Thyroid gland (tissue), 4 donors: ENCODE results near the gene ELMO1. TPM values are rescaled to one million over a fixed set of nuclear protein-coding genes. Genes with fewer than 3 reads are reported as not detected.
A peak's percentile ranks its signal among the peaks of the same experiment; 100 is the strongest.

ENCODE experiments used
- DNase-seq, 2 donors: peaks; one replicate each; pipeline ENCODE4 v3.0.0-alpha.2; 2019
- H3K27ac ChIP-seq, 3 donors: fragments of 200-600 bp; sonication (generic); 1 replicate in 2 of 3; 2 replicates in 1 of 3; pipeline ENCODE4 v1.5.1; 2016 to 2019; ENCODE audit warnings: mild to moderate bottlenecking in 1 of 3, moderate library complexity in 1 of 3
- H3K27me3 ChIP-seq: fragments of 200-600 bp; sonication (generic); one replicate; pipeline ENCODE4 v1.5.1; 2019
- H3K36me3 ChIP-seq, 2 donors: fragments of 200-600 bp; sonication (generic); one replicate each; pipeline ENCODE4 v1.5.1; 2016 to 2019
- H3K4me1 ChIP-seq, 2 donors: fragments of 200-600 bp; sonication (generic); one replicate each; pipeline ENCODE4 v1.5.1; 2017 to 2019
- H3K4me3 ChIP-seq, 3 donors: fragments of 200-600 bp; sonication (generic); replicated peaks in 1 of 3; 1 replicate in 2 of 3; 2 replicates in 1 of 3; pipeline ENCODE4 v1.5.1; 2016; ENCODE audit warnings: mild to moderate bottlenecking in 1 of 3
- H3K9me3 ChIP-seq: fragments of 200-600 bp; sonication (generic); one replicate; pipeline ENCODE4 v1.5.1; 2017
- POLR2A ChIP-seq, 2 donors: fragments of 450-650 bp; IDR thresholded peaks; one replicate each; pipeline ENCODE4 v1.6.1; 2017; ENCODE audit warnings: antibody characterized with exemption in 2 of 2, mild to moderate bottlenecking in 2 of 2, moderate library complexity in 1 of 2
- WGBS, 2 donors: methylation state at CpG; one replicate each; pipeline ENCODE4 v1.1.5; 2017; 5-methylcytosine and 5-hydroxymethylcytosine counted together
- intact Hi-C: fragments of 100-400 bp; cut with DNase I; formaldehyde crosslinking; loops from one replicate; pipeline ENCODE4 v1.15.1; 2023
- total RNA-seq, 4 donors: library from RNA; depleted of rRNA; stranded (reverse); fragments of >200 nt; gene quantifications; one replicate each; pipeline ENCODE4 v1.2.3, GENCODE V29; 2016
- TF ChIP-seq, protein P1 (sequence below), 6 experiments: fragments of 200-600 bp in 3 of 6; fragments of 450-650 bp in 3 of 6; sonication (generic) in 3 of 6; IDR thresholded peaks; one replicate each; pipeline ENCODE4 v1.5.1; 2016 to 2019; ENCODE audit warnings: antibody characterized with exemption in 6 of 6, mild to moderate bottlenecking in 2 of 6, inconsistent platforms in 1 of 6, moderate library complexity in 1 of 6

The ELMO1 gene
- total RNA-seq, 4 donors from 2014 or later = 168 to 423 (median 312) TPM

DNA sequence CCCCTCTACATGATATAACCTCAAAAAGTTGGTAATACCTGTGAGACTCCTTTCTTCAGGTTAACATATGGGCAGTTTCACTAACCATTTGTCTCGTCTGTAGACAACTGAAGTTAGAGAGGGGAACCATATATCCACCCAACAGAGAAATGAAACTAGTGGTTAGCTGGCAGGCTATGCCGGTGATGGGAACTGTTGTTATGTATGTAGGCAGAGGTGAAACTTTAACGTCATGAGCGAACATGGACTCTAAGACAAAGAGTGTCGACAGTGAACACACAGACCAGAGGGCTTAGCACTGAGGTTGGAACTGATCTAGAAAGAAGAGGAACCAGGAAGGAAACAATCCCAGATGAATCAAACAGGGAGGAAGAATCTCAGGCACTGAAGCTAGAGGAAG, 112.4 kb downstream of the ELMO1 start:
- WGBS, 2 donors = 83 to 87% methylated on average over 5 of the region's 5 CpGs
- Histone ChIP-seq H3K9me3 (no peaks in the 10 kb centered on the region), H3K36me3 (no peaks in the 10 kb centered on the region), H3K27me3 (no peaks in the 10 kb centered on the region), H3K4me3 (no peak overlapping the region), H3K4me1 (peaks cover 21 to 41% of the 10 kb centered on the region in 2 donors), H3K27ac (no peak overlapping the region)
- intact Hi-C loops = no loop called here
- DNase-seq = no peak
- TF ChIP-seq POLR2A (IDR thresholded peaks at IDR 0.05) = no peak
- TF ChIP-seq, protein P1, sequence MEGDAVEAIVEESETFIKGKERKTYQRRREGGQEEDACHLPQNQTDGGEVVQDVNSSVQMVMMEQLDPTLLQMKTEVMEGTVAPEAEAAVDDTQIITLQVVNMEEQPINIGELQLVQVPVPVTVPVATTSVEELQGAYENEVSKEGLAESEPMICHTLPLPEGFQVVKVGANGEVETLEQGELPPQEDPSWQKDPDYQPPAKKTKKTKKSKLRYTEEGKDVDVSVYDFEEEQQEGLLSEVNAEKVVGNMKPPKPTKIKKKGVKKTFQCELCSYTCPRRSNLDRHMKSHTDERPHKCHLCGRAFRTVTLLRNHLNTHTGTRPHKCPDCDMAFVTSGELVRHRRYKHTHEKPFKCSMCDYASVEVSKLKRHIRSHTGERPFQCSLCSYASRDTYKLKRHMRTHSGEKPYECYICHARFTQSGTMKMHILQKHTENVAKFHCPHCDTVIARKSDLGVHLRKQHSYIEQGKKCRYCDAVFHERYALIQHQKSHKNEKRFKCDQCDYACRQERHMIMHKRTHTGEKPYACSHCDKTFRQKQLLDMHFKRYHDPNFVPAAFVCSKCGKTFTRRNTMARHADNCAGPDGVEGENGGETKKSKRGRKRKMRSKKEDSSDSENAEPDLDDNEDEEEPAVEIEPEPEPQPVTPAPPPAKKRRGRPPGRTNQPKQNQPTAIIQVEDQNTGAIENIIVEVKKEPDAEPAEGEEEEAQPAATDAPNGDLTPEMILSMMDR (IDR thresholded peaks at IDR 0.05) = no peak

DNA sequence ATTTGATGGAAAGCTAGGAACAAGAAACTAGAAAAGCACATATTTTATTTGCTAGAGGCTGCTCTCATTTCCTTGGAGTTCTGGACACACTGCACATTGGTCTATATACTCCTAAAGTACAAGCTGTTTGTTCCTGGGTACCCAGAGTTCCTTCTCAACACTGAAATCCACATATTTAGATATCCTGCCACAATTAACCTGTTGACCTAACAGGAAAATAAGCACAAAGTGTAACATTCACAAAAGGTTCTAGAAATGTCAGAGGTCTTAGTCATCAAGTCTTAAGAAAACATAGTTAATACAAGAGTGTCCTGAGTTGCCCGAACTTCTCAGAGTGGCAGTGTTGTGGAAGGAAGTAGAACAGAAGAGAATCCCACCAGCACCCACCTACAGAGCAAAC, 115.6 kb downstream of the ELMO1 start:
- WGBS, 2 donors = 16 to 27% methylated on average over 1 of the region's 1 CpG
- no peaks in the 10 kb centered on the region for H3K36me3 ChIP-seq
- H3K27ac ChIP-seq = peak overlapping the region; percentile 71 to 84 (median 79)
- peaks cover 21 to 33% of the 10 kb centered on the region in 2 donors for H3K4me1 ChIP-seq
- DNase-seq = peak; percentile 25 to 40
- H3K4me3 ChIP-seq = no peak overlapping the region
- no peaks in the 10 kb centered on the region for H3K9me3 ChIP-seq
- intact Hi-C loops = no loop called here
- no peaks in the 10 kb centered on the region for H3K27me3 ChIP-seq
- TF ChIP-seq, protein P1 (IDR thresholded peaks at IDR 0.05) = no peak
- TF ChIP-seq POLR2A (IDR thresholded peaks at IDR 0.05) = no peak

DNA sequence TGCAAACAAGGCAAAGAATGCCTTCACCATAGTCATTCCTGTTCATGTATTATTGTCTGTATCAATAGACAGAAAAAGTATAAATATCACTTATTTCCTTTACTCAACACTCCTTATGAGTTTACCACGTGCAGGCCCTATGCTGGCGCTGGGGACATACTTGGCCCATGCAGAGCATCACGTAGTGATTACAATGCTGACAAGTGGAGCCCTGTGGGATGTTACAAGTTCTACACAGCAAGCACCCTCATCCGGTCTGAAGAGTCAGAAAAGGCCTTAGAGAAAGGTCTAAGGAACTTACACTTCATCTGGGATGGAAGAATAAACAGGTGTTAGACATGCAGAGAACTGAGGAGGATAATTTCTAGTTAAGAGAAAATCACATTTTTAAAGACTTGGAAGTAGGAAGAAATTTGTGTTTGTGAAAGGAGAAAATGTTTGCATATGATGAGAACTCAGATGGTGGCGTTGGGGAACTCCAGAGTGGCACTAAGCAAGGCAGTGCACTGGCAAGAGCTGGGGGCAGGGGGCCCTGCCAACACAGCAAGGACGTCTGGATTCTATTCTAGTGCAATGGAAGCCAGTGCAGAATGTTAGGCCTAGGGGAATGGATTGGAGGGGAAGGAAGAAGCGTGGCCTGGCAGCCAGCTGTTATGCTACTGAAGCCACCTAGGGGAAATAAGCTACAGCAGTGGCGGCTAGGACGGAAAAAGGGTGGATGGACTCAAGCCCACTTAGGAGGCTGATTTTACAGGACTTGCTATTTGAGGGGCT, 116.2 kb downstream of the ELMO1 start:
- no peaks in the 10 kb centered on the region for H3K9me3 ChIP-seq
- peak overlapping the region; percentile 71 to 84 (median 79) for H3K27ac ChIP-seq
- no peak overlapping the region for H3K4me3 ChIP-seq
- DNase-seq = no peak
- no peaks in the 10 kb centered on the region for H3K27me3 ChIP-seq
- H3K4me1 ChIP-seq = peaks cover 21 to 33% of the 10 kb centered on the region in 2 donors
- TF ChIP-seq POLR2A (IDR thresholded peaks at IDR 0.05) = no peak
- WGBS, 2 donors = 78 to 80% methylated on average over 9 of the region's 9 CpGs
- no peaks in the 10 kb centered on the region for H3K36me3 ChIP-seq
- intact Hi-C loops = no loop called here

DNA sequence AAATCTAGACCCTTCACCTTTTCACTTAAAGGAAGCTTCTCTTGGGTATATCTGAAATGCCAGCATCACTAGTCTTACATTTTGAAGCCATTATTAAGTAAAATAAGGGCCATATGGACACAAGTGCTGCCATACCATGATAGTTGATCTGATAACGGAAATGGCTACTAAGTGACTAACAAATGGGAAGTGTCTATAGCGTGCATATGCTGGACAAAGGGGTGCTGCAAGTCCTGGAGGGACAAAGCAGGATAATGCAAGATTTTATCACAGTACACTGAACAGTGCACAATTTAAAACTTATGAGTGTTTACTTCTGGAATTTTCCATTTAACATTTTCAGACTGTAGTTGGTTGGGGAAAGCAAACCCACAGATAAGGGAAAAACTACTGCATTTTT, 117.9 kb downstream of the ELMO1 start:
- Histone ChIP-seq H3K9me3 (no peaks in the 10 kb centered on the region), H3K27ac (no peak overlapping the region), H3K4me1 (peaks cover 21 to 33% of the 10 kb centered on the region in 2 donors), H3K36me3 (no peaks in the 10 kb centered on the region), H3K4me3 (no peak overlapping the region), H3K27me3 (no peaks in the 10 kb centered on the region)
- WGBS, 2 donors = 49 to 53% methylated on average over 2 of the region's 2 CpGs
- no peak for TF ChIP-seq POLR2A (IDR thresholded peaks at IDR 0.05)
- TF ChIP-seq, protein P1 (IDR thresholded peaks at IDR 0.05) = no peak
- DNase-seq = no peak
- intact Hi-C loops = no loop called here

DNA sequence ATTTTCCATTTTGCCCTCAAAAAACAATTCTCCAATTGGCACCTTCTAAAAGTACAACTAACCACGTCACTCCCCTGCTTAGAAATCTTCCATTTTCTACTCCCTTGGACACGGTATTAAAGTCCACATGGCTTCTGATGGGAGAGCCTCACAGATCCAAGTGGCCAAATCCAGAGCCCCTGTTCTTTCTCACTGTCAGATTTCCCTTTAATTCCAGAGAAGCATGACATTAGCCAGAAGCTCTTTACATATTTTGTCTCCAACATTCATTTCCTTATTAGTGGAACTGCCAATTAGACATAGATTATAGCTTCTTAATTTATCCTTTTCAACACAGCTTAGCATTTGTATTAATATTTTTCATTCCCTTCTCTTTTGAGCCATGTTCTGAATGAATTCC, 118.7 kb downstream of the ELMO1 start:
- no peaks in the 10 kb centered on the region for H3K27me3 ChIP-seq
- DNase-seq = no peak
- TF ChIP-seq POLR2A (IDR thresholded peaks at IDR 0.05) = no peak
- TF ChIP-seq, protein P1 (IDR thresholded peaks at IDR 0.05) = no peak
- intact Hi-C loops = no loop called here
- H3K4me1 ChIP-seq = peaks cover 21 to 33% of the 10 kb centered on the region in 2 donors
- no peak overlapping the region for H3K27ac ChIP-seq
- H3K4me3 ChIP-seq = no peak overlapping the region
- H3K36me3 ChIP-seq = no peaks in the 10 kb centered on the region
- 88 to 91% methylated on average over 2 of the region's 2 CpGs for WGBS, 2 donors
- no peaks in the 10 kb centered on the region for H3K9me3 ChIP-seq
